Ramos (cell line): ENCODE results near the gene EIF4G3.
"Not testable (repeated sequence)": the region's sequence is repeated elsewhere in the genome, so short reads cannot be mapped to it uniquely, and the experiment has no call there.

Experiments used
- in situ Hi-C: fragments of 300-500 bp; cut with MboI; formaldehyde crosslinking; loops from one replicate; pipeline ENCODE4 v1.14.3; 2022; ENCODE audit warnings: low sequenced_read_pairs; ENCODE audit not compliant: unreplicated experiment

Gene EIF4G3

DNA sequence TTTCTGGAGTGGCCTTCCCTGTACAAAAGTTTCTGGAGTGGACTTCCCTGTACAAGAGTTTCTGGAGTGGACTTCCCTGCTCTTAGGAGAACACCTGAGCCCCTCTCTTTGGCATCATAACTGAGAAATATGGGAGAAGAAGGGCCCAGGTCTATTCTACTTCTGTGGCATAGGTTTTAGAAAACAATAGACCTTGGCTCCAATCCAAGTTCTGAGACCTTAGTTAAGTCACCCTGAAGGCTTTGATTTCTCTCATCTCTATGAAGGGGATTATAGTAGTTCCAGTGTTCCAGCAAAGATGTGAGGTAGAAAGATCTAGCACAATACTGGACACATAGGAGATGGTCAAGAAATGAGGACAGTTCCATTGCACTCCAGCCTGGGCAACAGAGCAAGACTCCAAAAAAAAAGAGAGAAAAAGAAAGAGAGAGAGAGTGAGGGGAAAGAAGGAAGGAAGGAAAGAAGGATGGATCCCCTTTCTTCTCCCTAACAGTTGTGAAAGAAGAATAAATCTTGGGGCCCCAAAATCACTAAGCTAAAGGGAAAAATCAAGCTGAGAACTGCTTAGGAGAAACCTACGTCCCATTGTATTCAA lies 13.3 kb upstream of the EIF4G3 start:
- in situ Hi-C loops = loop anchor here (5.0 kb wide), 1 partner anchor 493 kb away; no protein-coding TSS in a partner anchor

DNA sequence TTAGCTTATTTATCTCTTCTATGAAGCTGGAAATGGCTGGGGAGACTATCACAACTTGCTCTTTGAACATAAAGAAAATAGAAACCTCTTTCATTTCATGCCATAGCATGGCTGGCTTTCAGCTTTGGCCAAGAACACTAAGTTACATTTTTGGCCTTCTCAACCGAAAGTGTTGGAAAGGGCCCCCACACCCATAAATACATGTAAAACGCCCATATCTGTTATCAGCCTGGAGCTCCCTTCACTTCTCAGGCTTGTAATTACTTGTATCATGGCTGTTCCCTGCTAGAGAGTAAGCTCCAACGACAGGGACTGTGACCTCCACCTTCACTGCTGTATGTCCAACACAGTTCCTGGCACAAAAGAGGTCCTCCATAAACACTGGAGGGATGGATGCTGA lies 12.7 kb upstream of the EIF4G3 start:
- in situ Hi-C loops = no loop called here

DNA sequence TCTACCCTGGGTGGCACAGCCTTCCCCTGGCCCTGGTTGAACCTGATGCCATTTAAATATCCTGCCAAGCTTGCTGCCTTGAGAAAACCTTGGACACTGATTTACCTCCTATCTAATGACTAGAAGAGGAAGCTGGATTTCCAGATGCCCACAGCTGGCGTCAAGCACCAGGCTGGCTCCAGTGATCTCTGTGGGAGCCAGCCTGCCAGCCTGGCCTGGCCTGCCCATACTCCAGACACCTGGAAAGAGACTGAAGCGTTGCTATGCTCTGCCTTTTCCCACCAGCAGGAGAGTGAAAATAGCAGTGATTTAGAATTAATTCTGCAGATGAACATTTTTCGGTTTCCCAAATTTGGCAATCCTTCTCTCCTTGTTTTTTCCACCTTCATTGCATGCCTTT lies 11.5 kb upstream of the EIF4G3 start:
- in situ Hi-C loops = no loop called here

DNA sequence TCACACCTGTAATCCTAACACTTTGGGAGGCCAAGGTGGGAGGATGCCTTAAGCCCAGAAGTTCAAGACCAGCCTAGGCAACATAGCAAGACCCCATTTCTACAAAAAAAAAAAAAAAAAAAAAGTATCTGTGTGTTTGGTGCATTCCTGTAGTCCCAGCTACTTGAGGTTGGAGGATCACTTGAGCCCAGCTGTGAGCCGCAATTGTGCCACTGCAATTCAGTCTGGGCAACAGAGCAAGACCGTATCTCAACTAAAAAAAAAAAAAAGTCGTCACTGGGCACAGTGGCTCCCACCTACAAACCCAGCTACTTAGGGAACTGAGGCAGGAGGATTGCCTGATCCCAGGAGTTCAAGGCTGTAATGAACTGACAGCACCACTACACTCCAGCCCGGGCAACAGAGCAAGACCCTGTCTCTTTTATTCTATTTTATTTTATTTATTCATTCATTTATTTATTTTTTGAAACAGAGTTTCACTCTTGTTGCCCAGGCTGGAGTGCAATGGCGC lies 8.6 kb upstream of the EIF4G3 start:
- in situ Hi-C loops = no loop called here

DNA sequence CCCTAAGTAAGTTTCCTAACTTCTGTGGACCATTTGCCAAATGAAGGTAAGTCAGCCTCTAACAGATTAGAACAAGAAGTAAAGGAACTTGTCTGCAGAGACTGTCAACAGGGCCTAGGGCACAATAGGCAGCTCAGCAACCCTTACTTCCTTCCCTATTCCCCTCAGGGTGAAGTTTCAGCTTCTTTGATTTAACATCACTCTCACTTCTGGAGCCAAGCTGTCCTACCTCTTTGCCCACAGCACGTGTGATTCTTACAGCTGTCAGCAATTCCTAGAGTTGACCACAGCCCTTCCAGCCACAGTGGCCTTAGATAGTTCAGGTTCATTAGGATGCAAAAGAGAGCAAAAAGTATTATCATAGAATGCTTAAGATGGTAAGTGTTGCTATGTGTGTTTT lies 7.6 kb upstream of the EIF4G3 start:
- in situ Hi-C loops = no loop called here

DNA sequence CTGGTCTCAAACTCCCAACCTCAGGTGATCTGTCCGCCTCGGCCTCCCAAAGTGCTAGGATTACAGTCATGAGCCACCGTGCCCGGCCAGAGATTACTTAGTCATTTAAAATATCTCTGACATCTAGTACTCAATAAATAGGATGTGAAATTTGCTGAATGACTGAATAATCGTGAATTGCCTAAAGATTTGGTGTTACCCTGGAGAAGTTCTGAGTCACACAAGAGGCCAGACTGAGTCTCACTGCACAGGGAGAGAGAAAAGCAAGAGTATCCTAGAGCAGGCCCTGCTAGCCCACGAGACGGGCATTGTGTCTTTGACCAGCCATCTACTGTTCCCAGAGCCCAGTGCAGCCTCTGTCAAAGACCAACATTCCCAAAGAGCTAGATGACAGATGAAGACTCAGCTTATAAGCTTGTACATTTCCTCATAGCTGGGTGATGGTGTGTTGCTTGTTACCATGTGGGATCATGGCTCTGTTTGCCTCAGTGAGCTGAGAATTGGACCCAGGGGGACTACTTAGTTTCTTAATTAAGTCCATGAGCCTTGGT lies 5.6 kb upstream of the EIF4G3 start:
- in situ Hi-C loops = no loop called here

DNA sequence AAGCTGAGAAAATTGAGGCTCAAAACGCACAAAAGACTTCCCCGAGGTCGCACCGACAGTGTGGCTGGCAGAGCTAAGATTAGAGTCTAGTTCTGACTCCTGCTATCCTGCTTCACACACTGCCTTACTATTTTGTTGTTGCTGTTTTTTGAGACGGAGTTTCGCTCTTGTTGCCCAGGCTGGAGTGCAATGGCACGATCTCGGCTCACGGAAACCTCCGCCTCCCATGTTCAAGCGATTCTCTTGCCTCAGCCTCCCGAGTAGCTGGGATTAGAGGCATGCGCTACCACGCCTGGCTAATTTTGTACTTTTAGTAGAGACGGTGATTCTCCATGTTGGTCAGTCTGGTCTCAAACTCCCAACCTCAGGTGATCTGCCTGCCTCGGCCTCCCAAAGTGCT lies 1.6 kb upstream of the EIF4G3 start:
- in situ Hi-C loops = not testable (repeated sequence)

DNA sequence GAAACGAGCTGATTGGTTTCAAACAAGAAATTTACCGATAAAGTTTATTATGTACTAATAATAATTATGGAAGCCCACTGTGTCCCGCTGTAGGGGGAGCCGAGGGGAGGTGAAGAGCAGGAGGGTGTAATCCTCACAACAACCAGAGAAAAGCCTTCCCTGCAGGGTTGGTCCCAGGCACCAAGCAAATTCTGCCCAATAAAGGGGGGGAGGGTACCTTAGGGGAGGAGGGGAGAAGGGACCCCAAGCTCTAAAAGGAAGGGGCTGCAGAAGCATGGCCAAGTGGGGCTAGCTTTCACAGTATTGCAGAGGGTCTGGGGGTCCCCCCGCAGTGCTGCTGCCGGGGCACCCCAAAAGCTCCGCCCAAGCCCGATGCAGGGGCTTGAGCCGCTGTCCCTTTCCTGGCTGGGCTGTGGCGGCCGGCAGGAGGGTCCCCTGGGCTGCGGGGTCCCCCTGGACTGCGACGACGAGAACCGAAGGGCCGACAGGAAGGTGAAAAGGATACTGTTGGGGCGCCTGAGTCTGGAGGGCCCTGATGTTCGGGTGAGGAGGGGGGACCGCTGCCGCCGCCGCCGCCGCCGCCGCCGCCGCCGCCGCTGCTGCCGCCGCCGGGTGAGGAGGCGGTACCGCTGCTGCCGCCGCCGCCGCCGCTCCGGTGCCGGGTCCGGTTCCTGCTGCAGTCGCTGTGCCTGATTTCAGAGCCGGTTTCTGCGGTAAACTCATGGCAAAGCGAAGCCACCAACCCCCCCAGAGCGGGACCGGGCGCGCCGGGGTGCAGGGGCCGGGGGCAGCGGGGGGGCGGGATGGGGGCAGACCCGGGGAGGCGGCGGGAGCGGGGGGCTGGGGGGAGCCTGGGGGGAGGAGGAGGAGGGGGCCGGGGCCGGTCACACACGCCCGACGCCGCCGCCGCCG lies 771 bp downstream of the EIF4G3 start:
- in situ Hi-C loops = no loop called here

DNA sequence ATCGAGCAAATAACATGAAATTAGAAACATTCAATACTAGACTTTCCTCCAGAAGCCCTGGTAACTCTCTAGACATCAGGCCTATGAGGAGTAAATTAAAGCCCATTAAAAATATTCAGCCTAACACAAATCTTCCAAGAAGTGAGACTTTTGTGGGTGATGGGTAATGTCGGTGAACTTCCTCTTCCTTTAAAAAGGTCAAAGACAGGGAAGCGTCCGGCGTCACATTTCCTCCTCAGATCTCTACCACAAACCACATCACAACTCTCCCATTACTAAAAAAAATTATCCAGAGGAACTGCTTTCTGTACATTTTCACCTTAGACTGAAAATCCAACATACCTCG lies 1.4 kb downstream of the EIF4G3 start:
- in situ Hi-C loops = no loop called here

DNA sequence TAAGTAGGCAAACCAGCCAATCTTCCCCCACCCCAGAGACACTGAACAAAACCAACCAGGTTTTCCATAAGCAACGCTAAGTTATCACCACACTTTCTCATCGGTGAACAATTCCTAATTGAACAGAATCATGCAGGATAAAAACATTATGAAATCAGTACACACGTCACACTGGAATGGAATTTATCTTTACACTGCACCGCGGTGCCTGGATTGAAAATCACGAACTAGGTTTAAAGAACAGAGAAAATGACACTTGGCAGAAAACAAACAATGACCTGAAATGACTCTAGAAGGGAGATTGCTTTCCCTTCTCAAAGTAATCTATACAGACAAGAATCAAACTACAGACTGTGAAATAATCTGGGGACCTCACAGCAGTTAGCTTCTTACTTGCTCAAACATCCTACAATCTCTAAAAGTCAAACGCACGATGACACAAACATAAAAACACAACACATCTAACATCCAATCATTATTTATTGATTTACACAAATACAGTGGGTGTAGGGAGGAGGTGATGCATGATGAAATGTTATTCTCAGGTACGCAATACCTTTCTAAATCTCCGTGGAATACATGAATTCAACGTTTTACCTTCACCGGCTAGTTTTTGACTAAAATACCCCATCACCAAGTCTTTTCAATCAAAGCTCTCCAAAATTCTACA lies 1.9 kb downstream of the EIF4G3 start:
- in situ Hi-C loops = no loop called here

DNA sequence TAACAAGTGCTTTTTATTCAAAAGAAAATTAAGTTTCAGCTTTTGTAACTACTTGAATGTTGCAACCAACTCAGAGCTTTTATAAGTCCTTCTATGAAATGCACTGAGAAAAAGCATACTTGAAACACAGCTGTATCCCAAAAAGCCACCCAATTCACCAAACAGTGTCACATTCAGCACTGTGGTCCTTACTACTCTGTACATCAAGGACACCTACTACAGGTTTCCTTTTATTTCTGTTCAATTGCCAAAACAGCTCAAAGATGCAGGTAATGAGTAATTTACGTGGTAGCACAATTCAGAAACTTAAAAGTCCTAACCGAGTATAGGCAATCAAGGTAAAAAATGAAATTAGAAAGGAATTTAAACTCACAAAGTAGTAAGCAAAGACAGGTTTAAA lies 2.5 kb downstream of the EIF4G3 start:
- in situ Hi-C loops = no loop called here

DNA sequence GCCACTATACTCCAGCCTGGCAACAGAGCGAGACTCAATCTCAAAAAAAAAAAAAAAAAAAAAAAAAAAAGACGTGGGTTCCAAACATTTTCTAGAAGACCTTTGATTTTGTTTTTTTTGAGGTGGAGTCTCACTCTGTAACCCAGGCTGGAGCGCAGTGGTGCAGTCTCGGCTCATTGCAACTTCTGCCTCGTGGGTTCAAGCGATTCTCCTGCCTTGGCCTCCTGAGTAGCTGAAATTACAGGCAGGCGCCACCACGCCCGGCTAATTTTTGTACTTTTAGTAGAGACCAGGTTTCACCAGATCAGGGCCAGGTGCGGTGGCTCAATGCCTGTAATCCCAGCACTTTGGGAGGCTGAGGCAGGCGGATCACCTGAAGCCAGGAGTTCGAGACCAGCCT lies 3.6 kb downstream of the EIF4G3 start:
- in situ Hi-C loops = not testable (repeated sequence)

DNA sequence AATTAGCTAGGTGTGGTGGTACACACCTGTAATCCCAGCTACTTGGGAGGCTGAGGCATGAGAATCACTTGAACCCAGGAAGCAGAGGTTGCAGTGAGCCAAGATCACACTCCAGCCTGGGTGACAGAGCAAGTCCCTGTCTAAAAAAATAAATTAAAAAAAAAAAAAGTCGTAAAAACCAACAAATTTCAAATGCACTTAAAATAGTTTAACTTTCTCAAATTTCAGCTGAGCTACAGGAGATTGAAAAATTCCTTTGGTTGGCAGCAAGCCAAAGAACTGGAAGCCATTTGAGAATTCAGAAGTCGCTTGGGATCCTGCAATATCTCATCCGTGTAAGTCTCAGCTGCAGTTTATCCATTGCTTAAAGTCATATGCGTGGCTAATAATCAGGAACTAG lies 5.9 kb downstream of the EIF4G3 start:
- in situ Hi-C loops = not testable (repeated sequence)

DNA sequence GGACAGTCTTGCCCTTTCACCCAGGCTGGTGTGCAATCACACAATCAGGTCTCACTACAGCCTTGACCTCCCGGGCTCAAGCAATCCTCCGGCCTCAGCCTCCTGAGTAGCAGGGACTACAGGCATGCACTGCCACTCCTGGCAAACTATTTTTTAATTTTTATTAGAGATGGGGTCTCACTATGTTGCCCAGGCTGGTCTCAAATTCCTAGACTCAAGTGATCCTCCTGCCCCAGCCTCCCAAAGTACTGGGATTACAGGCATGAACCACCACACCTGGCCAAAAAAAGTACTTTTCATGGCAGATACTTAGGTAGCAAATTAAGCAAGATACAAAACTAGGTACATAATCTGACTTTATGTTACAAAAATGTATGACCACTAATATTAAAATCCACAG lies 8.3 kb downstream of the EIF4G3 start:
- in situ Hi-C loops = no loop called here

DNA sequence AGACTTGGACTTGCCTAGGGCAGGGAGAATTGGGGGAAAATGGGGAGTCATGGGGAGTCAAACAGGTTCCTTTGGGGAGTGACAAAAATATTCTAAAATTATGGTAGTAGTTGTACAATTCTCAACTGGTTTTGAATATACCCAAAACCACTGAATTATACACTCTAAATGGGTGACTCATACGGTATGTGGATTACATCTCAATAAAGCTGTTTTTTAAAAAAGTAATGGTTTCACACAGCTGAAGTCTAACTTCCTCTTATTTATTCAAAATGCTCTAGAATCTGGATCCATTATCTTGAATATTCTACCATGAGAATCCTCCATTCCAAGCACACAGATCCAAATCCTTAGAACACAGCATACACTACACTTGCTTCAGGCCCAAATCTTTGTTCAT lies 11.1 kb downstream of the EIF4G3 start:
- in situ Hi-C loops = no loop called here

DNA sequence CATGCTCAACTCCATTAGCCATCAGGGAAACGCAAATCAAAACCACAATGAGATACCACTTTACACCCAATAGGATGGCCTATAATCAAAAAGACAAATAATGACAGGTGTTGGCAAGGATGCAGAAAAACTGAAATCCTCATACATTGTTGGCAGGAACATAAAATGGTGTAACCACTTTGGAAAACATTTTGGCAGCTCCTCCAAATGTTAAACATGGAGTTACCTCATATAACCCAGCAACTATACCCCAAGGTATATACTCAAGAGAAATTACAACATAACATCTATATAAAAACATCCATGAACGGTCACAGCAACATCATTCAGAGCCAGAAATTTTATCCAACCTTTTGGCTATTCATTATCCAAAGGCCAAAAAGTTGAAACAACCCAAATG lies 11.6 kb downstream of the EIF4G3 start:
- in situ Hi-C loops = no loop called here

DNA sequence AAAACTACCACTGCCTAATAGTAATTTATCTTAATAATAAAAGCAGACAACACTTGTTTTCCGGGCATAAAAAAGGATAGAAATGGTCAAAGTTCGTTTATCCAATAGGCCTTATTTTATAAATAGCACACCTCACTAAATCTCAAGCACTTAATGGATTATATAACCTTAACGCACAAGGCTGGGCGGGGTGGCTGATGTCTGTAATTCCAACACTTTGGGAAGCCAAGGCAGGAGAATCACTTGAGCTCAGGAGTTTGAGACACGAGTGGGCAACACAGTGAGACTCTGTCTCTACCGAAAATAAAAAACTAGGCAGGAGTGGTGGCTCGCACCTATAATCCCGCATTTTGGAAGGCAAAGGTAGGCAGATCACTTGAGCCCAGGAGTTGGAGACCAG lies 12.4 kb downstream of the EIF4G3 start:
- in situ Hi-C loops = no loop called here

DNA sequence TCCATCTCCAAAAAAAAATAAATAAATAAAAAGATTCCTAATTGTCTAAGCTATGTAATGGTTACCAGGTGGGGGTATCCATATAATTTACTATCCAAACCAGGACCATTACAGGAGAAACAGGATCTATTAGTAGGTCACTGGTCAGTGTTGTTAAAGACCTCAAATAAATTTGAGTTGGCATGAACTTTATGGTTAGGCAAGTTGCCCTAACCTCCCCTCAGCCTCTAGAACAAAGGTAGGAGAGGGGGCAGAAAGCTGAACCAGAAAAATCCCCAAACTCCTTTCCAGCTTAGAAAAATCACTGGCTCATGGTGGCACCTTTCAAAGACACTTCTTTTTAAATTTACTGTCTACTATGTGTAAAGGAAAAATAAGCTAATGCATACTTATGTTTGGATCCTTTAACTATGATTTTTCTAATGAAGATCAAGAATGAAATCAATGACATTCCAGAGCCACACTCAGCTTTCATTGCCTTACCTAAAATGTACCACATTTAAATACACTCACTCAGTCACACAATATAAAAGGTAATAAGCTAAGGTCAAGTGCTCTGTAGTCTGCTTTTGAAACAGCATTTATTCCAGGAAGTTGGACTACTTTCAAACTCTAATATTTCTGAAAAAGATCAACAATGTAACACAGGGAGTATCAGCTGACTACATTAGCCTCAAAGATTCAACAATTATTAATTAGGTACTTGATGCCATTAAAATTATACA lies 13.8 kb downstream of the EIF4G3 start:
- in situ Hi-C loops = no loop called here

DNA sequence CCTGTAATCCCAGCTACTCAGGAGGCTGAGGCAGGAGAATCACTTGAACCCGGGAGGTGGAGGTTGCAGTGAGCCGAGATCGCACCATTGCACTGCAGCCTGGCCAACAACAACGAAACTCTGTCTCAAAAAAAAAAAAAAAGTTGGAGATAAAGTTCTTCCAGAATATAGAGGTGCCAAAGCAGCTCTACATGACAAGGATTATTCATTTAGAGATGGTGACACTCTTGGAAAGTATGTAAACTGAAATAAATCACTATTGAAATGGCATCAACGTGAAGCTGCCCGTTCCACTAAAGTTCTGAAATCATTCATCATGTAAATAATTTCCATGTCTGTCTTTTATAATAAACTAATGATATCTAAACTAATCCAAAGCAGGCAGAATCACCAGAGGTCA lies 14.9 kb downstream of the EIF4G3 start:
- in situ Hi-C loops = no loop called here

DNA sequence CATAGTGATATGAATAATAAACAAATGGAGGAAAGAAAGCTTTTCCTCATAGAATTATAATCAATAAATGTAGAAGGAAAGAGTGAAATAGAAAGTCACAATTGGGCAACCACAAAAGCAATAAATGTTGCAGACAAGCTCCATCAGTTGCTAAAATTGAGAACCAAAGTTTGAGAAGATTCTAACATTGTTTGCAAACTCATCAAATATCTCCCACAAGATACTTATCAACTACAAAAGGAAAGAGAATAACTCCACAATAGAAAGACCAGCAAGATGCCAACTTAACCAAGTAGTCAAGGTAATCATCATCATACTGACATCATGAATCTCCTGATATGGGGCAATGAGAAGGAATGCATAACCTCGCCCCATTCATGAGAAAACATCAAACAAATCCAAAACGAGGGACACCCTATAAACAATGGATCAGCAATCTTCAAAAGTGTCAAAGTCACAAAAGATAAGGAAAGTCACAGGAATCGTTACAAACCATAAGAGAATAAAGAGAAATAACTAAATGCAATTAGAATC lies 16.4 kb downstream of the EIF4G3 start:
- in situ Hi-C loops = no loop called here
